ENCODE data around the gene DEPDC4. TPM values are rescaled to one million over a fixed set of nuclear protein-coding genes. Genes with fewer than 3 reads are reported as not detected.
A peak's percentile ranks its signal among the peaks of the same experiment; 100 is the strongest.

DEPDC4 gene
- total and polyA plus RNA-seq, 2 of the 13 experiments (the other 11 are each of a cell fraction or from before 2014, with no cell fraction given), result 2.2 to 5.7 TPM

DNA sequence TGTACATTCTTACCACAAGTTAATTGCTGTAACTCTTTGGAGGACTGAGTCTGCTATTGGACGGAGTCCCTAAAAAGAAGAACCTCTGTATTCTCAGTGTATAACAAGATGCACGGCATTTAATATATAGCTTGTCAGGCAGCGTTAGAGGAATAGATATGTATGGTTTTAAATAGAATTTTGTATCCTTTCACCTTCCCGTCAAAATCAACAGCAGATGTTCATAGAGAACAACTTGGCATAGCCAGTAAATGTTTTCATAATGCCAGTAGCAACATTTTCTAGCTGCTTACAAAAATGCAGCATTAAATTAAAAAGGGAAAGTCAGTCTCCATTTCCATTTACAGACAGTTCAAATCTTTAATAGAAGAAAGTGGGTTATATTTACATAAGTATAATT is 6.9 kb upstream of the DEPDC4 start (continued):
- TF ChIP-seq CREM (IDR thresholded peaks at IDR 0.05) (no peak), CREM (CRISPR knock-in tag; IDR thresholded peaks at IDR 0.05) (no peak), ZNF781 (CRISPR knock-in tag; IDR thresholded peaks at IDR 0.05; ENCODE audit: borderline replicate concordance, not compliant biosample characterization) (no peak), HOXD1 (CRISPR knock-in tag; IDR thresholded peaks at IDR 0.05) (no peak), ZNF737 (CRISPR knock-in tag; IDR thresholded peaks at IDR 0.05; ENCODE audit: borderline replicate concordance) (no peak)
- TF ChIP-seq, protein P1, sequence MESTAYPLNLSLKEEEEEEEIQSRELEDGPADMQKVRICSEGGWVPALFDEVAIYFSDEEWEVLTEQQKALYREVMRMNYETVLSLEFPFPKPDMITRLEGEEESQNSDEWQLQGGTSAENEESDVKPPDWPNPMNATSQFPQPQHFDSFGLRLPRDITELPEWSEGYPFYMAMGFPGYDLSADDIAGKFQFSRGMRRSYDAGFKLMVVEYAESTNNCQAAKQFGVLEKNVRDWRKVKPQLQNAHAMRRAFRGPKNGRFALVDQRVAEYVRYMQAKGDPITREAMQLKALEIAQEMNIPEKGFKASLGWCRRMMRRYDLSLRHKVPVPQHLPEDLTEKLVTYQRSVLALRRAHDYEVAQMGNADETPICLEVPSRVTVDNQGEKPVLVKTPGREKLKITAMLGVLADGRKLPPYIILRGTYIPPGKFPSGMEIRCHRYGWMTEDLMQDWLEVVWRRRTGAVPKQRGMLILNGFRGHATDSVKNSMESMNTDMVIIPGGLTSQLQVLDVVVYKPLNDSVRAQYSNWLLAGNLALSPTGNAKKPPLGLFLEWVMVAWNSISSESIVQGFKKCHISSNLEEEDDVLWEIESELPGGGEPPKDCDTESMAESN (CRISPR knock-in tag; conservative IDR thresholded peaks at IDR 0.05), result no peak

DNA sequence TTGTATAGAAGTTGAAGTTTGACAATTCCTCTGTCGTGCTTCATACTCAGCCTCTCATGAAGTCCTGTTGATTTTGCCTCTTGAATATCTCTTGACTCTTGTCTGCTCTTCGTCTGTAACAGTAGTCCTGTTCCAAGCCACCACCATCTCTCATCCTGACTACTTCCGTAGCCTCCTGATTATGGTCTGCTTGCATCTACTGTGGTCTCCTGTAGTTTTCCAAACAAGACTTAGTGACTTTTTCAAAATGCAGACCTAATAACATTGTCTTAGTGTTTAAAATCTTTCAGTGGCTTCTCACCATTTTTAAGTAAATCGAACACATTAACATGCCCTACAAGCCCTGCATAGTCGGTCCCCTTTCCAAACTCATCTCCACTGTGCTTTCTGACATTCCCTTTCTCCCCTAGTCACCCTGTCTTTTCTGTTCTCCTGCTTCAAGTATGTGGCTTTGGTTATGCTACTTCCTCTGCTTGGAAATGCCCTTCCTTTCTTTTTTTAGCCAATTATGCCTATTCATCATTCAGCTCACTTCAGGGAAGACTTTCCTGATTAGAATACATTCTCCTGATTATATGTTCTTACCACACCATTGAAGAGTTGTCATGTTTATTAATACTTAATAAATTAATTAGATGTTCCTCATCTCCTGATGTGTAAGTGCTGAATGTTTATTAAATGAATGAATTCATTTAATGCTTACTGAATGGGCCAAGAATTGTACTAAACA is 2.1 kb upstream of the DEPDC4 start:
- Histone ChIP-seq H3K27me3 (ENCODE audit: control insufficient read depth in 1 of 2, insufficient read depth in 2 of 2, low read length in 2 of 2) (no peaks in the 10 kb centered on the region; a peak in 1 of 5 replicates), H3K9me3 (ENCODE audit: low read length) (no peaks in the 10 kb centered on the region), H3K36me3 (replicated peaks in 1 of 2; ENCODE audit: control insufficient read depth in 1 of 2, insufficient read depth in 2 of 2, low read length in 2 of 2) (no peaks in the 10 kb centered on the region; a peak in 1 of 5 replicates), H3K4me2 (ENCODE audit: low read depth, low read length) (peak overlapping the region; percentile 91), H2AFZ (ENCODE audit: low read length) (no peak overlapping the region), H3K27ac (ENCODE audit: extremely low read length, insufficient read depth, low read length) (peak overlapping the region; percentile 12), H3K4me3 (replicated peaks in 1 of 3; ENCODE audit: insufficient read depth in 1 of 3, low read depth in 2 of 3, low read length in 3 of 3) (peak overlapping the region; percentile 91 to 93 (median 92); a peak in 5 of 6 replicates), H4K20me1 (ENCODE audit: insufficient read depth, low read length) (peaks cover 10% of the 10 kb centered on the region; the same call in 1 of the 2 replicates), H3K79me2 (ENCODE audit: insufficient read depth, low read length) (peaks cover 63% of the 10 kb centered on the region), H3K9ac (ENCODE audit: insufficient read depth, low read depth, low read length) (peak overlapping the region; percentile 96; the same call in 1 of the 2 replicates), H3K4me1 (ENCODE audit: insufficient read depth, low read length) (peaks cover 41% of the 10 kb centered on the region)
- POLR2A ChIA-PET, result no interaction called here
- no peak for FAIRE-seq
- no peak for ATAC-seq
- 35% methylated on average over 5 of the region's 5 CpGs for WGBS (ENCODE audit: low lambda C conversion rate)
- in situ Hi-C loops (cut with HindIII; ENCODE audit: extremely low pct_ligation_motif_present, low pct_unique_long_range_greater_than_20kb), result no loop called here
- BruUV-seq (replicated peaks), result no TSS peak
- intact Hi-C loops (cut with micrococcal nuclease; ENCODE audit: unreplicated experiment), result loop anchor here (5.0 kb wide), 2 partner anchors 67 to 127 kb away; partner anchors contain the start of genes ACTR6 and BLTP3B
- CTCF ChIA-PET (ENCODE audit: low intra/inter-chr PET ratio, low total read pairs), result no interaction called here
- DNase-seq (ENCODE audit: low spot score), result no peak
- no peak for TF ChIP-seq MXI1 (IDR thresholded peaks at IDR 0.05; ENCODE audit: borderline replicate concordance, low read depth, low read length)
- no peak for TF ChIP-seq ARHGAP35 (CRISPR knock-in tag; IDR thresholded peaks at IDR 0.05; ENCODE audit: borderline replicate concordance)
- TF ChIP-seq MZF1 (CRISPR knock-in tag; IDR thresholded peaks at IDR 0.05; ENCODE audit: borderline replicate concordance), result no peak
- no peak for TF ChIP-seq ZNF160 (CRISPR knock-in tag; IDR thresholded peaks at IDR 0.05)
- TF ChIP-seq, protein P2, sequence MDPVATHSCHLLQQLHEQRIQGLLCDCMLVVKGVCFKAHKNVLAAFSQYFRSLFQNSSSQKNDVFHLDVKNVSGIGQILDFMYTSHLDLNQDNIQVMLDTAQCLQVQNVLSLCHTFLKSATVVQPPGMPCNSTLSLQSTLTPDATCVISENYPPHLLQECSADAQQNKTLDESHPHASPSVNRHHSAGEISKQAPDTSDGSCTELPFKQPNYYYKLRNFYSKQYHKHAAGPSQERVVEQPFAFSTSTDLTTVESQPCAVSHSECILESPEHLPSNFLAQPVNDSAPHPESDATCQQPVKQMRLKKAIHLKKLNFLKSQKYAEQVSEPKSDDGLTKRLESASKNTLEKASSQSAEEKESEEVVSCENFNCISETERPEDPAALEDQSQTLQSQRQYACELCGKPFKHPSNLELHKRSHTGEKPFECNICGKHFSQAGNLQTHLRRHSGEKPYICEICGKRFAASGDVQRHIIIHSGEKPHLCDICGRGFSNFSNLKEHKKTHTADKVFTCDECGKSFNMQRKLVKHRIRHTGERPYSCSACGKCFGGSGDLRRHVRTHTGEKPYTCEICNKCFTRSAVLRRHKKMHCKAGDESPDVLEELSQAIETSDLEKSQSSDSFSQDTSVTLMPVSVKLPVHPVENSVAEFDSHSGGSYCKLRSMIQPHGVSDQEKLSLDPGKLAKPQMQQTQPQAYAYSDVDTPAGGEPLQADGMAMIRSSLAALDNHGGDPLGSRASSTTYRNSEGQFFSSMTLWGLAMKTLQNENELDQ (CRISPR knock-in tag; IDR thresholded peaks at IDR 0.05; ENCODE audit: borderline replicate concordance), result no peak
- TF ChIP-seq HOXA9 (CRISPR knock-in tag; IDR thresholded peaks at IDR 0.05; ENCODE audit: borderline replicate concordance), result no peak
- no peak for TF ChIP-seq RAD21 (CRISPR knock-in tag; IDR thresholded peaks at IDR 0.05)
- no peak for TF ChIP-seq ZSCAN22 (CRISPR knock-in tag; IDR thresholded peaks at IDR 0.05)
- TF ChIP-seq ZSCAN31 (CRISPR knock-in tag; IDR thresholded peaks at IDR 0.05; ENCODE audit: low read depth), result no peak
- no peak for TF ChIP-seq ZMYM3 (CRISPR knock-in tag; IDR thresholded peaks at IDR 0.05)
- no peak for TF ChIP-seq ZNF460 (CRISPR knock-in tag; IDR thresholded peaks at IDR 0.05; ENCODE audit: borderline replicate concordance)
- TF ChIP-seq XBP1 (CRISPR knock-in tag; IDR thresholded peaks at IDR 0.05), result no peak
